ENCODE measurements around the gene AATK.
"Not testable (repeated sequence)": the region's sequence is repeated elsewhere in the genome, so short reads cannot be mapped to it uniquely, and the experiment has no call there.

The AATK gene

DNA sequence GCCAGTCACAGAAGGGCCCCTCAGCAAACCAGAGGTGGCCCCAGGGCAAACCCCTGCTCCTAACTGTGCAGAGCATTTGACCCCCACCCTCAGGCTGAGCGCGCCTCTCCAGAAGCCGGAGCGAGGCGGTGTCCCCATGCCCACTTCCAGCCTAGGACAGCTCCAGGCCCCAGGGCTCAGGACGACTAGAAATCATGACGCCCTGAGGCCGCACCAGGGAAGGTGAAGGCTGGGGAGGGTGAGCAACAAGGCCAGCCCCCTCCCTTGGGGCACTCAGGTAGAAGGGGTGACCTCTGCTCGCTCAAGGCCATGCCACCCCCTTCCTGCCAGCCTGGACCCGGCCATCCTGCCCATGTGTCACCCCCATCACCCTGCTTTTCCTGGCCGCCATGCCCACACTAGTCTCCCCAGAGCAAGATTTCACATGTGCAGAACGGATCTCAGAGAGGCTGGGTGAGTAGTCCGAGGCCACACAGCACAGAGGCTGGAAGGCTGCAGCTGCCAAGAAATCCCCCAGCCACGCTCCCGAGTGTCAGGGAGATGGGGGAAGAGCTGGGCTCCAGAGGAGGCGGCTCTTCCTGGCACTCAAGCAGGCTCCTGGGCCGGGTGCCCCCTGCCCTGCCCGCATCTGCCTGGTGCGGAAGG lies 2.8 kb downstream of the AATK start:
- no peak for DNase-seq (ENCODE audit: extremely low read depth in 1 of 2, low read depth in 1 of 2)

DNA sequence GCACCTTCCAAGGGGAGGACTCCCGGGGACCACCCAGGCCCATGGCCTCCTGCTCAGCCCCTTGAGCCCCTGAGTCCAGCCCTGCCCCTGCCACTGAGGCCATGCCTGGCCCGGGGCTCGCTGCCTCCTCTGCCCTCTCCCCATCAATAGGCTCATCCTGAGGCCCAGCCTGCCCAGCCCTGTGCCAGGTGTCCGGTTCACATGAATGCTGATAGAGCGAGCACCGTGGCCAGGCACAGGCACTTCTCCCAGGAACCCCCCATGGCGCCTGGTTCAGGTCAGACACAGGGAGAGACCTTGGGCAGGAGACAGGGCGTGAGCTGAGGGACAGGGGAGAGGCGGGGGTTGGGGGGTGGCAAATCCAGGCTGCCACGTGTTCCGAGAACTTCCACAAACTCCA lies 3.5 kb downstream of the AATK start:
- no peak for DNase-seq (ENCODE audit: extremely low read depth in 1 of 2, low read depth in 1 of 2)

DNA sequence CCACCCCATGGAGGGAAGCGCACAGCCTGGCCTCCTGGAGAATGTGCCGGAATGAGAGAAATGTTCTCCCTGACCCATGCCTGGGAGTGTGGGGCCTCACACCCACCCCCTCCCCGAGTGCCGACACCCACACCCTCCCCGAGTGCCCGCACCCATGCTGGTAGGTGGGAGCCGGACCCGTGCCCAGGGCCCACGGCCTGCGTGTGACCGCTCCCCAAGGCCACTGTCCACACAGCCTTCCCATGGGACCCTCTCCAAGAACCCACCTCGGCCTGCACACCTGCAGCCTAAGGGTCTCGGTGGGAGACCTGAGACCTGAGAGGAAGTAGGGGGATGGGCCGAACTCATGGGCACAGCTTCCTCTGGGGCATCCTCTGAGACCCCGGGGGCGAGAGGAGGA lies 4.0 kb downstream of the AATK start:
- DNase-seq (ENCODE audit: extremely low read depth in 1 of 2, low read depth in 1 of 2): no peak

DNA sequence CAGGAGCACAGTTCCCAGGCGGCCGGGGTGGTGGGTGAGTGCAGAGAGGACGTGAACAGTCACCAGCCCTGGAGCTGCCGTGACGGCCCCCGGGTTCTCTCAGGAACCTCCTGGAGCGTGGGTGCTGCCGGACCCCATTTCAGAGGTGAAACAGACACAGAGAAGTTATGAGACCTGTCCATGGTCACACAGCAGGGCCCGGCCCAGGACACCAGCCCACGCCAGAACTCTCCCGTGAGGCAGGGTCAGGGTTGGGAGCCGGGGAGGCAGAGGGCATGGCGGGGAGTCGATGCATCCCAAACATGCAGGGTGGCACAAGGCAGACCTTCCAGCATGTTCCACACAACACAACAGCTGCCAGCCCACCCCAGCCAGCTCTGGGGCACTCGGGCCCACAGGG lies 4.5 kb downstream of the AATK start:
- no peak for DNase-seq (ENCODE audit: extremely low read depth in 1 of 2, low read depth in 1 of 2)

DNA sequence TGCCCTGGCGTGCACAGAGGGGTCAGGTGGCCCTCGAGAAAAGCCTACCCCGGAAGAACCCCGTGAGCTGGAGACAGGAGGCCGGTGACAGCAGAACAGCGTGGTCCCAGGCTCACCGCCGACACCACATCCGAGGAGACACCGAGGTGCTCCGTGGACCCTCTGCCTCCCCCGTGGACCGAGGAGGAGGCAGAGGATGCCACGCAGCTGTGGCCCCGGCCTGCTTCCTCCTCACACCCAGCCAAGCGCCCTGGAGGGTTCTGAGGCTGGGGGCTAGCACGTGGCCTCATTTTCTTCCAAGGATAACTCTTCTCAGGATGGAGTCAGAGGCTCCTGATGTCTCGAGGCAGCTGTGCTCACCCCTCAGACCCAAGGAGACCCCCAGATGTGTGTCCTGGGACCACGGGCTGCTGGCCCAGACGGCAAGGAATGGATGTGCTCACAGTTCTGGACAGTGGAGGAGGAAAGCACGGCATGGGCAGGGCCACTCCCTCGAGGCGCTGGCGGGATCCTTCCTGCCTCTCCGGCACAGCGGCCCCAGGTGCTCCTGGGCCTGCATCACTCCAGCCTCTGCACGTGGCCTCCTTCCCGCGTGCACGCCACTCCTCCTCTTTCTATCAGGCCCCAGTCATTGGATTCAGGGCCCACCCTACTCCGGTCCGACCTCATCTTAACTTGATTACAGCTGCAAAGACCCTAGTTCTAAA lies 5.1 kb downstream of the AATK start:
- no peak for DNase-seq (ENCODE audit: extremely low read depth in 1 of 2, low read depth in 1 of 2)

DNA sequence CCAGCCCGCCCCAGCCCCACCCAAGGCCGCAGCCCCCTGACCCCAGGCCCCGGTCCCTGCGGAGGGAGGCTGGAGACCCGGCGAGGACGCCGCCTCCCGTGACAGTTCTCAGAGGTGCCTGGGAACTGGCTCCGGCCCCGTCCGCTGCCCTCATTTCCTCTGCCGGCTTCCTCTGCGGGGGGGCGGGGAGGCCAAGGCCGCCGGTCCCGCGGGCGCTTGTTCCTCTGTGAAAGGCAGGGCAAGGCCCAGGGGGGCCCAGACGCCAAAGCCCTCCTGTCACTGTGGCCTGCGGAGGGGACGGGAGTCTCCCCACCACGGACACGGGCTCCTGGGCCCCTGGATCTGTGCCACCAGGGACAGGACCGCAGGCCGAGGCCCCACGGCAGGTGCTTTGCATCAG lies 5.7 kb downstream of the AATK start:
- DNase-seq (ENCODE audit: extremely low read depth in 1 of 2, low read depth in 1 of 2): no peak

DNA sequence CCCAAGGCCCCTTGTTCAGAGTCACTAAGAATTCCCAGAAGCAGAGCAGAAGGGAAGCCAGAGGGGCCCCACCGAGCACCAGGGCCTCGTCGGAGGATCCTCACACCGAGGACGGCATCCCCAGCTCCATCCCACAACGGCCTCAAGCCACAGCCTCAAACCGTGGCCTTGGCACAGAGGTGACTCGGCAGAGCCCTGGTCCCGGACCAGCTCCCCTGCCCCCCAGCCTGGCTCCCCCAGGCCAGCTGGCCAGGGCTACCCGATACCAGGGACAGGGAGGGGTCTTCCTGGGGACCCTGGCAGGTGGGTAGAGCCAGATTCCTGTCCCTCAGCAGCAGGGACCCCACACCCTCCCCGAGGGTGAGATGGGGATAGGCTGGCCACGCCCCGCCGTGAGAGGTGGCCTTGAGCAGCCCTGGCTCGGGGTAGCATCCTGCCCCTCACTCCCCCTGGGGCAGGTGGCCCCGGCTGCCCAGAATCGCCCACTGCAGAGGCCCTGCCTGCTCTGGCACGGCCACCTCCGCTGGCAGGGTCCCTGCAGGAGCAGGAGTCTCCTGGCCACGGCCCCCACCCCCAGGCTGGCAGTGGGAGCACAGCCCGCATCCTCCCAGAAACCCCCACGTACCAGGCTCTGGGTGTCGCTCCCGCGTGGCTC lies 6.3 kb downstream of the AATK start:
- no peak for DNase-seq (ENCODE audit: extremely low read depth in 1 of 2, low read depth in 1 of 2)

DNA sequence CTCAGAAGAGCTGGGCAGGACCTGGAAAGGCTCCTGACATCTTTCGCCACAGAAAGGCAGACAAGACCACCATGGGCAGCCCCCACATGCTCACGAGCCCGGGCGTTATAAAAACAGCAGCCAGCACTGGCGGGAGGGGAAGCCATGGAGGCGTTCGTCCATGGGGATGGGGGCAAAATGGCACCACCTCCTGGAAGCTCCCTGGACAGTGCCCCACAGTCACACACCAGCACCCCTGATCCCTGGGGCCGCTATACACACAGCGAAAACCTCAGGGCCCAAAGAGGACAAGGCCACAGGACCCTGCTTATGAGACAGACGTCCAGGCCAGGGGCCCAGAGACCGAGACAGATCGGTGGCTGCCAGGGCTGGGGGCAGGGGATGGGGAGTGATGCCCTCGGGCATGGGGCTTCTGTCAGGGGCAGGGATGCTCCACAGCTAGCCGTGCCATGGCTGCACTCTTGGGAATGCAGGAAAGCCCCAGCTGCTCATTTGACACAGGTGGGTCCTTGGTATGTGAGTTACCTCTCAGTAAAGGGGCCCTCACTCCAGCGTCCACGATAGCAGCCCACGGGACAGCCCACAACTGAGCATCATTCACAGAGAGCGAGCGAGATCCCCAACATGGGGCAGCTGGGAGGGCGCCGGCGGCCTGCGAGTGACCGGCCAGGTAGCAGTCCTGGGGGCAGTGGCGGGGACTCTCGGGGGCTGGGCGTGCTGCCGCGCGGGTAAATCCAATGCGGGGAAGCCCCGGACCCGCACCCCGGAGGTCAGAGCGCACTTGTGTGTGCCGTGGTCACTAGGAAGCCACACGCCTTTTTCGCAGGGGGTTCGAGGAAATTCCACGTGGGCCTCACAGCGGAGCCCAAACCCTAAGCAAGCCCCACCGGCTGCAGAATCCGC lies 7.1 kb downstream of the AATK start:
- DNase-seq (ENCODE audit: extremely low read depth in 1 of 2, low read depth in 1 of 2): no peak

DNA sequence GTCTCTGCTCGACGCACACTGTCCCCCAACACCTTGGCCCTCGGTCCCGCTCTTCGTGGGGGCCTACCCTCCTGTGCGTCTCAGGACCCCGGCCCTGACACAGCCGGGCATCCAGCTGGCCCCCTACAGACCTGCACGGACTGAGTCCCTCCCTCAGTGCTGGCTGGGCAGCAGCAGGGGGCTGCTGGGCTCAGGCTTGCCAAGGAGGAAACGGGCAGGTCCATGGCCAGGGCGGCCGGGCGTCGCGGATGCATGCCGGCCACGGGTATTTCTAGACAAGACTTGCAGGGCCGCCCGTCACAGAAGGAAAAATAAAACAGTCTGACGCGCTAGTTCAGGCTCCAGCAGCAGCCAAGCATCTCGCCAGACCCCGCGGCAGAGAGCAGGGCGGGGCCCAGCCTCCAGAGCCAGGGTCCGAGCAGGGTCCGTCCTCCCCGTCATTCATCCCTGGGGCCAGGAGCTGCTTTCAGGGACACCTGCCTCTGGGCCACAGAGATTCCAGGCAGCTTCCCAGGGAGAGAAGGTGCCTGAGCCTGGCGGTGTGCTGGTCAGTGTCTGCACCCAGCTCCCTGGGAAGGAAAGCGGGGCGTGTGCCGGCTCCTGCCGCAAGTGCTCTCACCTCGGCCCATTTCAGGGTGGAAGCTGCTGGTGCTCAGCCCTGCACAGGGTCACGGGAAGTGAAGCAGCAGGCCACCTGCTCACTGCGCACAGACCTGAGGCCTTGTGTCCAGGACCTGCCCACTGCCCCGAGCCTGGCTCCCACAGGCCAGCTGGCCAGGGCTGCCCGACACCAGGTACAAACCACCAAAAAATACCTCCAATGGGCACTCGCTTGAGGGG lies 8.0 kb downstream of the AATK start:
- no peak for DNase-seq (ENCODE audit: extremely low read depth in 1 of 2, low read depth in 1 of 2)

DNA sequence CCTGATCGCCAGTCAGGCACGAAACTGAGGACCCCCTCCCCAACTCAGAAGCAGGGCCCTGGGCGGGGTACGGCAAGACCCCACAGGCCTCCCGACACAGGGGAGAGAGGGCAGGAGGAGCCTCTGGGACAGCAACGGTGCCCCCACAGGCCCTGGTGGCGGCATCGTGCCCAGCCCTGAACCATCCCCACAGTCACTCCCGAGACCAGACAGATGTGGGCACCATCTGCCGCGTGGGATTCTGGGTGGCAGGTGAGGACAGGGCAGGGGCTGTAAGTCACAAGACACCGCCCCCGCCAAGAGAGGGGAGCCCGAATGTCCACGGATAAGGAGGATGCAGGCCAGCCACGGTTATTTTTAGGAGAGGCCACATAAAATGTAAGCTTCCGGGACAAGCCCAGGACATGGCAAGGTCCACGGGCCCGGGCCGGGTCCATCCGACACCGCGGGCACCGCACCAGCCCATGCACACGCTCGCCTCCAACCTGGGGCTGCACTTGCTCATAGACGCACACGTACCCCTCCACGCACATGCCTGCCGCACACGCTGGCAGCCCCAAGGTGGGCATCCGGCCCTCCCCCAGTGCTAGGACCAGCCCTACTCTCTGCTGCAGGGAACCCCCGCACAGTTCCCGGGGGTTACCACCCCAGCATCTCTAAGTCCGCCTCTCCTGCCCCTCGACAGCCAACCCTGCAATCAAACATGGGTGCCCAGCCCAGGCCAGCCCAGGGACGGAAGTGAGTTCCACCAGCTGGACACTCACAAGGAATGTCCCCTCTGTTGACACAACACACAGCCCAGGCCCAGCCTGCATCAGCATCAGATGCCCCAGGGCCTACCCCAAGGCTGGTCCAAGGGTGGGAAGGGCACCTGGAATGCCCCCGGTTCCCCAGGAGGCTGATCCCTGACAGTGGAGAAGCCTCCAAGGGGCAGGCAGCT lies 8.9 kb downstream of the AATK start:
- no peak for DNase-seq (ENCODE audit: extremely low read depth in 1 of 2, low read depth in 1 of 2)

DNA sequence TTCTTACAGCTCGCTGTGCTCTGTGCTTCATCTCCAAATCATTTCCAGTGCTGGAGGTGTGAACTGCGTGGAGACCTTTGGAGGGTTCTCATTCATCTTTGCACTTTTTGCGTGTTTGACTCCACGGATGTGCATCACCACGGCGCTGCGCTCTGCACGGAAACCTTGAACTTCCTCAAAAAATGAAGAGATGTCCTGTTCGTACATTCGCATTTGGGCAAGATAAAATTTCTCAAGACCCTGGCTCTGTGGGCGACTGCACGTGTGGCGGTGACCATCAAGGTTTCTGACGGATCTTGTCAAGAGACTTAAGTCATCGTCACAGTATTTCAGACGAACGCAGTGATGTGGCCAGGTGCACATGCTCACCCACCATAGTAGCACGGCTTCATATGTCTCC lies 11.1 kb downstream of the AATK start:
- DNase-seq (ENCODE audit: extremely low read depth in 1 of 2, low read depth in 1 of 2): no peak

DNA sequence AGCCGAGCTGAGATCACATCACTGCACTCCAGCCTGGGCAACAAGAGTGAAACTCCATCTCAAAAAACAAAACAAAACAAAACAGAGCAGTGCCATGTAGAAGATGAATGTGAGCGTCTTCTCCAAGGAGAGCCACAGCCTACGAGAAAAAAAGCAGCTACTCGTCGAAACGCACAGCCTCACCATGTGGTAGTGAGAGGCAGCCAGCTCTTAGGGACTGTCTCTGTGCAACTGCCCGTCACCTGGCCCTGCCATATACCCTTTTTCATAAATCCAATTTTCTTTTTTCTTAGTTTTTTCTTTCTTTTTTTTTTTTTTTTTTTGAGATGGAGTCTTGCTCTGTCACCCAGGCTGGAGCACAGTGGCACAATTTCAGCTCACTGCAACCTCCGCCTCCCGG lies 12.0 kb downstream of the AATK start:
- not testable (repeated sequence) for DNase-seq (ENCODE audit: extremely low read depth in 1 of 2, low read depth in 1 of 2)

DNA sequence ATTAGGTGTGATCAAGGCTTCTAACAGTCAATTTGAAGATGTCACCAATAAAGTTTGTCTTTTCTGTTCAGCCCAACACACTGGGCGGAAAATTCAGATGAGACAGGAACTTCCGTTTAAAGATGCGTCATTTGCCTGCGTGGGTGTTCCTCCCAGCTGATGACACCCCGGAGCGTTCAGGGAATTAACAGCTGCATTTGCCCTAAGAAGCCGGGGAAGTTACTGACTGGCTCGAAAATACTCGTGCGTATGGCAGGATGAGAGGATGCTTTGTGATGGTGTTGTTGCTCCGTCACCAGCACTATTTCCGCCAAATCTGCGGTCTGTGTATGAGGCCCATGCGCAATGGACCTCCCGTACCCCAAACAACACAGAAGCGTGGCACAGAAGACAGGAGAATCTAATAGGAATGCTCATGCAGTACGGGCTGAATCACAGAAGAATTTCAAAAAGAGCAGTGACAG lies 12.6 kb downstream of the AATK start:
- DNase-seq (ENCODE audit: extremely low read depth in 1 of 2, low read depth in 1 of 2): no peak

DNA sequence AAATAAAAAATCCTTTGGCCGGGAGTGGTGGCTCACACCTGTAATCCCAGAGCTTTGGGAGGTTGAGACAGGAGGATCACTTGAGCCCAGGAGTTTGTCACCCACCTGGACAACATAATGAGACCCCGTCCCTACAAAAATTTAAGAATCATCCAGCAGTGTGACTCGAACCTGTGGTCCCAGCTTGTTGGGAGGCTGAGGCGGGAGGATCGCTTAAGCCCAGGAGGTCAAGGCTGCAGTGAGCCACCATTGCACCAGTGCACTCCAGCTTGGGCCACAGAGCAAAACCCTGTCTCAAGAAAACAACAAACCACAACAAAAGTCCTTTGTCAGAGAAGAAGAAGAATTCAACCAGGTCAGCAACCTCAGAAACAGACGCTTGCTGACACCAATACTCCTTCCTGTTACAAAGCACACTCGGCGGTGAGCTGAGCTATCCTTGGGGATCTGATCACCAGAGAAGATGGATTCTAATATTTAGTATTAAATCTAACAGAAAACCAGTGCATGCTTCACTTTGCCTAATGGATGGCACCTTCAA lies 13.7 kb downstream of the AATK start:
- no peak for DNase-seq (ENCODE audit: extremely low read depth in 1 of 2, low read depth in 1 of 2)

DNA sequence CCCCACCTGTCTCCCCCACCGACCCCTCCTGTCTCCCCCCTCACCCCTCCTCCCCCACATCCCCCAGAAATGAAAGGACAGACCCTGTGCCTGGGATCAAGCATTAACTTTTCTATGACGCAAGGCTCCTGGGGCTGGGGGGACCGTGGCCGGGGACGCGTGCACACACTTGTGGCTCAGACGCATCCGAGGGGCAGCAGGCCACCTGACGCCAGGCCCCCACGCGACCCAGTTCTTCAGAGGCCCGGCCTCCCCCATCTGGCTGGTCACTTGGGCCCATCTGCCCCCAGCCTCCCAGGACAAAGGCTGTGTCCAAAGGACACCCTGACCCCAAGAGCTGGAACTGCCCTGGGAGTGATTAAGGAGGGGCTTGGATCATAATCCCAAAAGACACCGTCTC lies 14.7 kb downstream of the AATK start:
- DNase-seq (ENCODE audit: extremely low read depth in 1 of 2, low read depth in 1 of 2): no peak

DNA sequence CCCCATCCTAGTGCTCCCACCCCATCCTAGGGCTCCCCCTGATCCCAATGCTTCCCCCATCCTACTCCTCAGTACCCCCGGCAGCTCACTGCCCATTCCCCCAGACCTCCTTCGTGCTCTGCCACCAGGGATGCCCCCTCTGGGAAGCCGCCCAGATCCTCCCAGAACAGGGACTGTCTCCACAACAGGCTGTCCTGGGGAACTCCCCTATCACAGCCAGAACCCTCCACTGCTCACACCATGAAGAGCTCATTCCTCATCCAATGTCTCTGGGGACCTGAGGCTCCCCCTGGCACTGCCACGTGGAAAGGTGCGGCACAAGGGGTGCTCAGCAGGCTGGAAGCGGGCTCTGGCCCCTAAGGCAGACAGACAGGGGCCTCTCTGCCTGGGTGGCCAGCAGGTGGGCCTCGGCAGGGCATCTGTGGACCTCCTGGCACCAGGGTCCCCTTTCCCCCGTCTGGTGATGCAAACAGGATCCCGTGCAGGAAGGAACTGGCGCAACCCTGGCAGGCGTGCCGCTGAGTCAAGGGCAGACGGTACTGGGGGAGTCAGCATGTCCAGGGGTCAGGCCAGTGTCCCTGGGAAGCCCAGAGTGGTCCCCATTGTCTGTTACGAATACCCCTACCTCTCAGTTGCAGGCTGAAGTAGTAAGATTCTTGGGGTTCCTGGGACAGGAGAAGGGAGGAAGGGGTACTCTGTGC lies 15.5 kb downstream of the AATK start:
- no peak for DNase-seq (ENCODE audit: extremely low read depth in 1 of 2, low read depth in 1 of 2)

DNA sequence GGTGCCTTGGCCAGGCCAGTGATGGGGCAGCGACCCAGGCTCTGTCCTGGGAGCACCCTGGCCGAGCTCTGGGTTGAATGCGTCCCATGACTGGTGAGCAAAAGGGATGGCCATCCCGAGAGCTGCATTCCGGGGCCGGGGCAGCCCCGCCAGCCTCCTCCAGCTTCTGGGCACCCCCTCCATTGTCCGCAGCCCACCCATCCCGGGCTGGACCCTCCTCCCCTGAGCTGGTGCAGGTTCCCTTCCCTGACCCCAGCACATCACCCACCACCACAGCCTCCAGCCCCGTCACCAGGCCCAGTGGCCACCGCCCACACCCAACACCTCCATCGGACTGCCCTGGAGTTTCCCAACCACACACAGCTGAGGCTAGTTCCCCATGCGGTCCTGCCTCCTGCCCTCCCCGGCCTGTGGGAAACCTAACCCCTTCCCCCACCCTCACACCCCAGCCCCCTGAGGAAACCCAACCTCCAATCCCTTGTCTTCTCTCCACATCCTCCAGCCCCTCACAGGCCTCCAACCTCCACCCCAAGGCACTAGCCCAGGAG lies 17.0 kb downstream of the AATK start:
- DNase-seq (ENCODE audit: extremely low read depth in 1 of 2, low read depth in 1 of 2): no peak

DNA sequence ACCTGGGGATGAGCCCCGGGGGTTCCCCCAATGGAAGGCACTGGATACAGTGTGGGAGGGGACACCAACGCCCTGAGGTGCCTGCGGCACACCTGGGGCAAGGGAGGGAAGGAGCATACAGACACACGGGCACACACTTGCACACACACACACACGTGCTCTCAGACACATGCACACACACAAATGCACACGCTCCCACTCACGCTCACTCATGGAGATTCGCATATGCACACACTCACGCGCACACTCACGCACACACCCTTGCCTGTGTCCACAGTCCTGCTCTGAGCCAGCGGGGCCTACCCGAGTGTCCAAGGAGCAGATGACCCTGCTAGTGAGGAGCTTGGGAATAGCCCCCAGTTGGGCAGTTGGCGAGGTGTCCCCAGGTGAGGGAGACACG lies 17.4 kb downstream of the AATK start:
- no peak for DNase-seq (ENCODE audit: extremely low read depth in 1 of 2, low read depth in 1 of 2)
